ENCODE measurements around the gene CFAP57. TPM values are rescaled to one million over a fixed set of nuclear protein-coding genes. Genes with fewer than 3 reads are reported as not detected.

CFAP57 gene
- total and polyA plus RNA-seq, 2 donors (not counting 1 experiment from before 2014, with no cell fraction given) = 0.07 to 0.44 TPM

- no peak overlapping the region for H3K4me3 ChIP-seq (ENCODE audit: control extremely low read depth in 1 of 5, extremely low read depth in 1 of 5, insufficient read depth in 1 of 5, low read depth in 2 of 5, low read length in 4 of 5)
- TF ChIP-seq, protein P1, sequence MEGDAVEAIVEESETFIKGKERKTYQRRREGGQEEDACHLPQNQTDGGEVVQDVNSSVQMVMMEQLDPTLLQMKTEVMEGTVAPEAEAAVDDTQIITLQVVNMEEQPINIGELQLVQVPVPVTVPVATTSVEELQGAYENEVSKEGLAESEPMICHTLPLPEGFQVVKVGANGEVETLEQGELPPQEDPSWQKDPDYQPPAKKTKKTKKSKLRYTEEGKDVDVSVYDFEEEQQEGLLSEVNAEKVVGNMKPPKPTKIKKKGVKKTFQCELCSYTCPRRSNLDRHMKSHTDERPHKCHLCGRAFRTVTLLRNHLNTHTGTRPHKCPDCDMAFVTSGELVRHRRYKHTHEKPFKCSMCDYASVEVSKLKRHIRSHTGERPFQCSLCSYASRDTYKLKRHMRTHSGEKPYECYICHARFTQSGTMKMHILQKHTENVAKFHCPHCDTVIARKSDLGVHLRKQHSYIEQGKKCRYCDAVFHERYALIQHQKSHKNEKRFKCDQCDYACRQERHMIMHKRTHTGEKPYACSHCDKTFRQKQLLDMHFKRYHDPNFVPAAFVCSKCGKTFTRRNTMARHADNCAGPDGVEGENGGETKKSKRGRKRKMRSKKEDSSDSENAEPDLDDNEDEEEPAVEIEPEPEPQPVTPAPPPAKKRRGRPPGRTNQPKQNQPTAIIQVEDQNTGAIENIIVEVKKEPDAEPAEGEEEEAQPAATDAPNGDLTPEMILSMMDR (IDR thresholded peaks at IDR 0.05) = no peak
- no peak for TF ChIP-seq EZH2 (IDR thresholded peaks at IDR 0.05; ENCODE audit: borderline replicate concordance, insufficient read depth, low read depth, low read length, poor library complexity, severe bottlenecking)
- 67% methylated on average over 4 of the region's 7 CpGs for WGBS (ENCODE audit: insufficient coverage)
- Mint-ChIP-seq H3K4me3 (no peak overlapping the region), H3K27me3 (peaks cover 23% of the 10 kb centered on the region), H3K9me3 (ENCODE audit: insufficient read depth) (no peaks in the 10 kb centered on the region), H3K27ac (no peak overlapping the region), H3K4me1 (no peaks in the 10 kb centered on the region)
- intact Hi-C loops (cut with micrococcal nuclease) = no loop called here
- H3K27me3 ChIP-seq (replicated peaks in 1 of 4; ENCODE audit: control extremely low read depth in 1 of 4, control insufficient read depth in 3 of 4, insufficient read depth in 4 of 4, low read length in 3 of 4) = peaks cover 0 to 2% (median 0%) of the 10 kb centered on the region in 4 experiments
- no peak for DNase-seq
- CTCF ChIA-PET = interaction anchor here (4.2 kb wide), 1 partner anchor 12 kb away, joined by 20 read pairs; no protein-coding TSS in a partner anchor
- no peak overlapping the region for H3K4me2 ChIP-seq (replicated peaks; ENCODE audit: low read depth, low read length, poor library complexity, severe bottlenecking)
- H3K4me1 ChIP-seq (ENCODE audit: control insufficient read depth in 2 of 2, insufficient read depth in 2 of 2, low read length in 2 of 2) = no peaks in the 10 kb centered on the region
- H3K27ac ChIP-seq (ENCODE audit: low read length in 2 of 2) = no peak overlapping the region
- POLR2A ChIA-PET = no interaction called here
- H3K9me3 ChIP-seq (ENCODE audit: control extremely low read depth in 1 of 3, control insufficient read depth in 2 of 3, insufficient read depth in 1 of 3, low read length in 2 of 3) = no peaks in the 10 kb centered on the region
- no peaks in the 10 kb centered on the region for H3K79me2 ChIP-seq (ENCODE audit: control insufficient read depth, insufficient read depth, low read length)
- no peak overlapping the region for H2AFZ ChIP-seq (ENCODE audit: insufficient read depth, low read depth, low read length, poor library complexity, severe bottlenecking)
- no peaks in the 10 kb centered on the region for H4K20me1 ChIP-seq (ENCODE audit: control insufficient read depth, insufficient read depth, low read length, poor library complexity, severe bottlenecking)
- no peaks in the 10 kb centered on the region for H3K36me3 ChIP-seq (replicated peaks in 1 of 2; ENCODE audit: control extremely low read depth in 1 of 2, control insufficient read depth in 1 of 2, extremely low read depth in 1 of 2, insufficient read depth in 2 of 2, low read length in 1 of 2)
- ATAC-seq (ENCODE audit: low read depth) = no peak
- H3K9ac ChIP-seq (ENCODE audit: low read length) = no peak overlapping the region
These were observed 42.6 kb downstream of the CFAP57 start for GRCh38 chr1:43214501-43215444.

DNA sequence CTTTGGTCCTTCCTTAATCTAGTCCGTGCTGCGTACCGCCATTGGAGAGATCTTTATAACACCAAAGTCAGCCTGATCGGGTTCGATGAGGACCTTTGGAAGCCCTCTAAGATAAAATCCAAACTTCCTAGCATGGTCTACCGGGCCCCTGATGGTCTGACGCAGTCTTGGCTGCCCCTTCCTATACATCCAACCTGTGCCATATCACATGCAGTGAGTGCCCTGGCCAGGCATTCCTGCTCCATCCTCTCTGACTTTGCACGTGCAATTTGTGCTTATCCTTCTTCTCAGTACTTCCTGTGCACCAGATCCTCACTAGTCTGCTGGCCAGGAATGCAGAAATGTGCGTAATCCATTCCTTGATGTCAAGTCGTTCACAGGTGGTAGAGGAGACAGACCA, 45.6 kb downstream of the CFAP57 start:
- ChIA-PET POLR2A (no interaction called here), CTCF (interaction anchor here (4.2 kb wide), 1 partner anchor 9 kb away, joined by 20 read pairs; no protein-coding TSS in a partner anchor)
- Histone ChIP-seq H3K4me1 (ENCODE audit: control insufficient read depth in 2 of 2, insufficient read depth in 2 of 2, low read length in 2 of 2) (peaks cover 23 to 26% of the 10 kb centered on the region in 2 donors), H3K9ac (ENCODE audit: low read length) (no peak overlapping the region), H3K79me2 (ENCODE audit: control insufficient read depth, insufficient read depth, low read length) (no peaks in the 10 kb centered on the region), H3K9me3 (ENCODE audit: control extremely low read depth in 1 of 3, control insufficient read depth in 2 of 3, insufficient read depth in 1 of 3, low read length in 2 of 3) (no peaks in the 10 kb centered on the region), H3K27me3 (replicated peaks in 1 of 4; ENCODE audit: control extremely low read depth in 1 of 4, control insufficient read depth in 3 of 4, insufficient read depth in 4 of 4, low read length in 3 of 4) (peaks cover 0 to 2% (median 0%) of the 10 kb centered on the region in 4 experiments), H4K20me1 (ENCODE audit: control insufficient read depth, insufficient read depth, low read length, poor library complexity, severe bottlenecking) (no peaks in the 10 kb centered on the region), H3K4me3 (ENCODE audit: control extremely low read depth in 1 of 5, extremely low read depth in 1 of 5, insufficient read depth in 1 of 5, low read depth in 2 of 5, low read length in 4 of 5) (no peak overlapping the region), H2AFZ (ENCODE audit: insufficient read depth, low read depth, low read length, poor library complexity, severe bottlenecking) (no peak overlapping the region), H3K4me2 (replicated peaks; ENCODE audit: low read depth, low read length, poor library complexity, severe bottlenecking) (no peak overlapping the region), H3K27ac (ENCODE audit: low read length in 2 of 2) (no peak overlapping the region), H3K36me3 (replicated peaks in 1 of 2; ENCODE audit: control extremely low read depth in 1 of 2, control insufficient read depth in 1 of 2, extremely low read depth in 1 of 2, insufficient read depth in 2 of 2, low read length in 1 of 2) (no peaks in the 10 kb centered on the region)
- intact Hi-C loops (cut with micrococcal nuclease) = no loop called here
- no peak for DNase-seq
- no peak overlapping the region for H3K4me3 Mint-ChIP-seq
- WGBS (ENCODE audit: insufficient coverage) = 90% methylated on average over 8 of the region's 10 CpGs
- peak overlapping the region; percentile 17 for H3K27ac Mint-ChIP-seq
- H3K27me3 Mint-ChIP-seq = peaks cover 14% of the 10 kb centered on the region
- H3K4me1 Mint-ChIP-seq = peaks cover 25% of the 10 kb centered on the region
- no peak for ATAC-seq (ENCODE audit: low read depth)
- no peaks in the 10 kb centered on the region for H3K9me3 Mint-ChIP-seq (ENCODE audit: insufficient read depth)
- TF ChIP-seq, protein P1 (IDR thresholded peaks at IDR 0.05) = no peak
- no peak for TF ChIP-seq EZH2 (IDR thresholded peaks at IDR 0.05; ENCODE audit: borderline replicate concordance, insufficient read depth, low read depth, low read length, poor library complexity, severe bottlenecking)
